HepG2 (cell line): ENCODE results near the gene RAB3IP. TPM values are rescaled to one million over a fixed set of nuclear protein-coding genes. Genes with fewer than 3 reads are reported as not detected.

Experiments
- ATF7 ChIP-seq, 2 experiments: fragments of 450-650 bp in 1 of 2; sonication (generic) in 1 of 2; formaldehyde crosslinking in 1 of 2; IDR thresholded peaks; 2 replicates each; pipeline versions ENCODE4 v1.4.0 to v1.6.1; 2016 to 2020; ENCODE audit warnings: antibody characterized with exemption in 1 of 2, mild to moderate bottlenecking in 1 of 2, missing genetic modification reagents in 1 of 2
- BCL6 ChIP-seq: IDR thresholded peaks from 2 replicates; pipeline ENCODE4 v1.6.1; 2016; ENCODE audit warnings: missing genetic modification reagents, missing compliant biosample characterization
- CENPT ChIP-seq: sonication (generic); formaldehyde crosslinking; IDR thresholded peaks from 2 replicates; pipeline ENCODE4 v1.8.0; 2022; ENCODE audit warnings: low read depth, mild to moderate bottlenecking, moderate library complexity, missing genetic modification reagents
- DNMT1 ChIP-seq: sonication (generic); formaldehyde crosslinking; IDR thresholded peaks from 2 replicates; pipeline ENCODE4 v1.5.1; 2020; ENCODE audit warnings: mild to moderate bottlenecking, missing genetic modification reagents
- HNRNPH1 ChIP-seq: fragments of 200-400 bp; formaldehyde crosslinking; optimal IDR thresholded peaks from 2 replicates; pipeline ENCODE3; 2017; ENCODE audit warnings: mild to moderate bottlenecking, low read depth, low read length
- IKZF1 ChIP-seq: fragments of 450-650 bp; IDR thresholded peaks from 2 replicates; pipeline ENCODE4 v1.7.1; 2016
- KLF9 ChIP-seq: IDR thresholded peaks from 2 replicates; pipeline ENCODE4 v1.6.1; 2016; ENCODE audit warnings: low read depth
- POLR2A ChIP-seq, 2 experiments: IDR thresholded peaks; 2 replicates each; pipeline ENCODE4 v1.6.1; 2011; ENCODE audit warnings: low read depth in 2 of 2, low read length in 2 of 2, mild to moderate bottlenecking in 1 of 2, moderate library complexity in 1 of 2; ENCODE audit not compliant: insufficient read depth in 1 of 2
- RBFOX2 ChIP-seq: fragments of 200-400 bp; formaldehyde crosslinking; IDR thresholded peaks from 2 replicates; pipeline ENCODE4 v1.6.1; 2017; ENCODE audit warnings: low read depth, mild to moderate bottlenecking, low read length
- ZBTB7B ChIP-seq: sonication (generic); formaldehyde crosslinking; IDR thresholded peaks from 2 replicates; pipeline ENCODE4 v1.4.0; 2020; ENCODE audit warnings: missing genetic modification reagents
- ZNF556 ChIP-seq: sonication (generic); formaldehyde crosslinking; IDR thresholded peaks from 2 replicates; pipeline ENCODE4 v1.4.0; 2020; ENCODE audit warnings: mild to moderate bottlenecking, missing genetic modification reagents, borderline replicate concordance
- ZNF703 ChIP-seq: sonication (generic); formaldehyde crosslinking; IDR thresholded peaks from 2 replicates; pipeline ENCODE4 v1.5.1; 2020; ENCODE audit warnings: missing genetic modification reagents, mild to moderate bottlenecking, moderate library complexity, borderline replicate concordance
- polyA plus RNA-seq, 8 experiments: library from polyadenylated mRNA; depleted of rRNA in 3 of 8; stranded (reverse) in 7 of 8; unstranded in 1 of 8; fragments of >200 nt; fragmentation: Illumina TruSeq in 4 of 8; extraction: Trizol in 4 of 8; gene quantifications; 2 replicates each; pipeline versions ENCODE4 v1.2.1 to v1.2.3, GENCODE V29; 2011 to 2016; ENCODE audit warnings: low read depth in 4 of 8, missing spikeins in 1 of 8, mixed read lengths in 1 of 8; ENCODE audit not compliant: insufficient read depth in 1 of 8
- total RNA-seq, 5 experiments: library from RNA; depleted of rRNA; stranded (reverse); fragments of >200 nt; fragmentation: Illumina TruSeq; extraction: Trizol; gene quantifications; 2 replicates each; pipeline ENCODE4 v1.2.3, GENCODE V29; 2016; ENCODE audit warnings: low read depth in 1 of 5
- TF ChIP-seq, protein P1 (sequence below): sonication (generic); formaldehyde crosslinking; IDR thresholded peaks from 2 replicates; pipeline ENCODE4 v1.5.1; 2020; ENCODE audit warnings: mild to moderate bottlenecking, missing genetic modification reagents, moderate library complexity
- TF ChIP-seq, protein P2 (sequence below): sonication (generic); formaldehyde crosslinking; IDR thresholded peaks from 2 replicates; pipeline ENCODE4 v1.9.0; 2021; ENCODE audit warnings: missing genetic modification reagents, borderline replicate concordance
- TF ChIP-seq, protein P3 (sequence below): IDR thresholded peaks from 2 replicates; pipeline ENCODE4 v1.6.1; 2016; ENCODE audit warnings: missing compliant biosample characterization, missing genetic modification reagents, borderline replicate concordance
- TF ChIP-seq, protein P4 (sequence below): sonication (generic); formaldehyde crosslinking; IDR thresholded peaks from 2 replicates; pipeline ENCODE4 v1.5.1; 2020; ENCODE audit warnings: mild to moderate bottlenecking, missing genetic modification reagents, borderline replicate concordance
- TF ChIP-seq, protein P5 (sequence below): sonication (generic); formaldehyde crosslinking; IDR thresholded peaks from 2 replicates; pipeline ENCODE4 v1.4.0; 2020; ENCODE audit warnings: missing genetic modification reagents

Gene RAB3IP
- total and polyA plus RNA-seq, 2 of the 13 experiments (the other 11 are each of a cell fraction or from before 2014, with no cell fraction given): 33.6 to 41.1 TPM

DNA sequence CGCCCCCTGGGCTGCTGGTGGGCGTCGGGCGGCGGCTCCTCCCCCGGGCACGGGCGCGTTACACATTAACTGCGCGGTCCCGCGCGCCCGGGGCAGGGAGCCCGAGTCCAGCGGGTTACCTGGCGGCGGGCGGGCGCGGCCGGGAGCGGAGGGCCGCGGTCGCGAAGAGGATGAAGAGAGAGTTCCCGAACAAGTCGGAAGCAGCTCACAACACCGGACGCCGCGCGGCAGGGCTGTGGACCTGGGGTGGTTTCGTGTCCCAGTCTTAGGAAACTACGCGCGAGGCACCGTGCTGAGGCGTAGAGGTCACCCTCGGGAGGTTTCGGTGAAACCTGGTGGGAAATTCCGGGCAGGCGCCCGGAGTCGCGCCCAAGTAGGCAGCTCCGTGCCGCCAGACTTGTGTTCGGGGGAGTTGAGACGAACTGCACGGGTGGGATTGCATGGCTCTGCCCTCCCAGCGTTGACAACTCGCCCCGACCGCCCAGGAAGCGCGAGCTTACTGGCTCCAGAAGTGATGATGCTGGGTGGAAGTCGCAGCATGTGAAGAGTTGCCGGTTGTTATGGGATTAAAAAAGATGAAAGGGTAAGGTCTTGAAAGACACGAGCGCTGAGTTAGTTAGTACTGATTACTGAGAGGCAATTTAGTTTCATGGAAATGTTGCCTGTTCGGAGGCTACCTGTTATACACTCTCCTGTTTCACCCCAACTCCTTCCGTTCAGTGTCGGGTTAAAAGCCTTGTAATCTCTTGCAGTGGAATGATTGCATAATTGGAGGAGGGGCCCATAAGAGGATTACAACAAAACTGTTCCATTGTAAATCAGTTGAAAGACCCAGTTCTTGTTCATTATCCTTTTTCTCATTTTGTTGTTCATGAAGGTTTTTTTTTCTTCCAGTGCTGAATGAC is 879 bp downstream of the RAB3IP start (continued):
- TF ChIP-seq, protein P1, sequence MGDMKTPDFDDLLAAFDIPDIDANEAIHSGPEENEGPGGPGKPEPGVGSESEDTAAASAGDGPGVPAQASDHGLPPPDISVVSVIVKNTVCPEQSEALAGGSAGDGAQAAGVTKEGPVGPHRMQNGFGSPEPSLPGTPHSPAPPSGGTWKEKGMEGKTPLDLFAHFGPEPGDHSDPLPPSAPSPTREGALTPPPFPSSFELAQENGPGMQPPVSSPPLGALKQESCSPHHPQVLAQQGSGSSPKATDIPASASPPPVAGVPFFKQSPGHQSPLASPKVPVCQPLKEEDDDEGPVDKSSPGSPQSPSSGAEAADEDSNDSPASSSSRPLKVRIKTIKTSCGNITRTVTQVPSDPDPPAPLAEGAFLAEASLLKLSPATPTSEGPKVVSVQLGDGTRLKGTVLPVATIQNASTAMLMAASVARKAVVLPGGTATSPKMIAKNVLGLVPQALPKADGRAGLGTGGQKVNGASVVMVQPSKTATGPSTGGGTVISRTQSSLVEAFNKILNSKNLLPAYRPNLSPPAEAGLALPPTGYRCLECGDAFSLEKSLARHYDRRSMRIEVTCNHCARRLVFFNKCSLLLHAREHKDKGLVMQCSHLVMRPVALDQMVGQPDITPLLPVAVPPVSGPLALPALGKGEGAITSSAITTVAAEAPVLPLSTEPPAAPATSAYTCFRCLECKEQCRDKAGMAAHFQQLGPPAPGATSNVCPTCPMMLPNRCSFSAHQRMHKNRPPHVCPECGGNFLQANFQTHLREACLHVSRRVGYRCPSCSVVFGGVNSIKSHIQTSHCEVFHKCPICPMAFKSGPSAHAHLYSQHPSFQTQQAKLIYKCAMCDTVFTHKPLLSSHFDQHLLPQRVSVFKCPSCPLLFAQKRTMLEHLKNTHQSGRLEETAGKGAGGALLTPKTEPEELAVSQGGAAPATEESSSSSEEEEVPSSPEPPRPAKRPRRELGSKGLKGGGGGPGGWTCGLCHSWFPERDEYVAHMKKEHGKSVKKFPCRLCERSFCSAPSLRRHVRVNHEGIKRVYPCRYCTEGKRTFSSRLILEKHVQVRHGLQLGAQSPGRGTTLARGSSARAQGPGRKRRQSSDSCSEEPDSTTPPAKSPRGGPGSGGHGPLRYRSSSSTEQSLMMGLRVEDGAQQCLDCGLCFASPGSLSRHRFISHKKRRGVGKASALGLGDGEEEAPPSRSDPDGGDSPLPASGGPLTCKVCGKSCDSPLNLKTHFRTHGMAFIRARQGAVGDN: peak; percentile 71
- TF ChIP-seq, protein P2, sequence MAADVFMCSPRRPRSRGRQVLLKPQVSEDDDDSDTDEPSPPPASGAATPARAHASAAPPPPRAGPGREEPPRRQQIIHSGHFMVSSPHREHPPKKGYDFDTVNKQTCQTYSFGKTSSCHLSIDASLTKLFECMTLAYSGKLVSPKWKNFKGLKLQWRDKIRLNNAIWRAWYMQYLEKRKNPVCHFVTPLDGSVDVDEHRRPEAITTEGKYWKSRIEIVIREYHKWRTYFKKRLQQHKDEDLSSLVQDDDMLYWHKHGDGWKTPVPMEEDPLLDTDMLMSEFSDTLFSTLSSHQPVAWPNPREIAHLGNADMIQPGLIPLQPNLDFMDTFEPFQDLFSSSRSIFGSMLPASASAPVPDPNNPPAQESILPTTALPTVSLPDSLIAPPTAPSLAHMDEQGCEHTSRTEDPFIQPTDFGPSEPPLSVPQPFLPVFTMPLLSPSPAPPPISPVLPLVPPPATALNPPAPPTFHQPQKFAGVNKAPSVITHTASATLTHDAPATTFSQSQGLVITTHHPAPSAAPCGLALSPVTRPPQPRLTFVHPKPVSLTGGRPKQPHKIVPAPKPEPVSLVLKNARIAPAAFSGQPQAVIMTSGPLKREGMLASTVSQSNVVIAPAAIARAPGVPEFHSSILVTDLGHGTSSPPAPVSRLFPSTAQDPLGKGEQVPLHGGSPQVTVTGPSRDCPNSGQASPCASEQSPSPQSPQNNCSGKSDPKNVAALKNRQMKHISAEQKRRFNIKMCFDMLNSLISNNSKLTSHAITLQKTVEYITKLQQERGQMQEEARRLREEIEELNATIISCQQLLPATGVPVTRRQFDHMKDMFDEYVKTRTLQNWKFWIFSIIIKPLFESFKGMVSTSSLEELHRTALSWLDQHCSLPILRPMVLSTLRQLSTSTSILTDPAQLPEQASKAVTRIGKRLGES (CRISPR knock-in tag): no peak
- peak; percentile 71 for TF ChIP-seq RBFOX2
- TF ChIP-seq BCL6: no peak
- TF ChIP-seq DNMT1 (CRISPR knock-in tag): no peak
- TF ChIP-seq, protein P3, sequence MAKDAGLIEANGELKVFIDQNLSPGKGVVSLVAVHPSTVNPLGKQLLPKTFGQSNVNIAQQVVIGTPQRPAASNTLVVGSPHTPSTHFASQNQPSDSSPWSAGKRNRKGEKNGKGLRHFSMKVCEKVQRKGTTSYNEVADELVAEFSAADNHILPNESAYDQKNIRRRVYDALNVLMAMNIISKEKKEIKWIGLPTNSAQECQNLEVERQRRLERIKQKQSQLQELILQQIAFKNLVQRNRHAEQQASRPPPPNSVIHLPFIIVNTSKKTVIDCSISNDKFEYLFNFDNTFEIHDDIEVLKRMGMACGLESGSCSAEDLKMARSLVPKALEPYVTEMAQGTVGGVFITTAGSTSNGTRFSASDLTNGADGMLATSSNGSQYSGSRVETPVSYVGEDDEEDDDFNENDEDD (CRISPR knock-in tag): no peak
- no peak for TF ChIP-seq HNRNPH1
- TF ChIP-seq POLR2A (IDR thresholded peaks at IDR 0.05; ENCODE audit: insufficient read depth in 1 of 2, low read depth in 2 of 2, low read length in 2 of 2): peak in 1 of 2 experiments; percentile 45; a peak in 1 of 4 replicates
- TF ChIP-seq IKZF1: no peak
- no peak for TF ChIP-seq ATF7 (IDR thresholded peaks at IDR 0.05)
- no peak for TF ChIP-seq ATF7 (CRISPR knock-in tag; IDR thresholded peaks at IDR 0.05)
- peak; percentile 33; the same call in 1 of the 2 replicates for TF ChIP-seq KLF9 (CRISPR knock-in tag)
- TF ChIP-seq ZNF703: no peak
- TF ChIP-seq ZNF556 (CRISPR knock-in tag): peak; percentile 20; the same call in 1 of the 2 replicates
- TF ChIP-seq, protein P4, sequence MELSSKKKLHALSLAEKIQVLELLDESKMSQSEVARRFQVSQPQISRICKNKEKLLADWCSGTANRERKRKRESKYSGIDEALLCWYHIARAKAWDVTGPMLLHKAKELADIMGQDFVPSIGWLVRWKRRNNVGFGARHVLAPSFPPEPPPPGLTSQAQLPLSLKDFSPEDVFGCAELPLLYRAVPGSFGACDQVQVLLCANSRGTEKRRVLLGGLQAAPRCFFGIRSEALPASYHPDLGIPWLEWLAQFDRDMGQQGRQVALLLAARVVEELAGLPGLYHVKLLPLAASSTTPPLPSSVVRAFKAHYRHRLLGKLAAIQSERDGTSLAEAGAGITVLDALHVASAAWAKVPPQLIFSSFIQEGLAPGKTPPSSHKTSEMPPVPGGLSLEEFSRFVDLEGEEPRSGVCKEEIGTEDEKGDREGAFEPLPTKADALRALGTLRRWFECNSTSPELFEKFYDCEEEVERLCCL (CRISPR knock-in tag): no peak
- no peak for TF ChIP-seq CENPT (CRISPR knock-in tag)
- TF ChIP-seq ZBTB7B (CRISPR knock-in tag): no peak
- TF ChIP-seq, protein P5, sequence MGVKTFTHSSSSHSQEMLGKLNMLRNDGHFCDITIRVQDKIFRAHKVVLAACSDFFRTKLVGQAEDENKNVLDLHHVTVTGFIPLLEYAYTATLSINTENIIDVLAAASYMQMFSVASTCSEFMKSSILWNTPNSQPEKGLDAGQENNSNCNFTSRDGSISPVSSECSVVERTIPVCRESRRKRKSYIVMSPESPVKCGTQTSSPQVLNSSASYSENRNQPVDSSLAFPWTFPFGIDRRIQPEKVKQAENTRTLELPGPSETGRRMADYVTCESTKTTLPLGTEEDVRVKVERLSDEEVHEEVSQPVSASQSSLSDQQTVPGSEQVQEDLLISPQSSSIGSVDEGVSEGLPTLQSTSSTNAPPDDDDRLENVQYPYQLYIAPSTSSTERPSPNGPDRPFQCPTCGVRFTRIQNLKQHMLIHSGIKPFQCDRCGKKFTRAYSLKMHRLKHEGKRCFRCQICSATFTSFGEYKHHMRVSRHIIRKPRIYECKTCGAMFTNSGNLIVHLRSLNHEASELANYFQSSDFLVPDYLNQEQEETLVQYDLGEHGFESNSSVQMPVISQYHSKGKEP (CRISPR knock-in tag): no peak
